NCI-H82 treated with DMSO at 0.1 percent for 48 hours (cell line): ENCODE results near the gene TBC1D8.
A peak's percentile ranks its signal among the peaks of the same experiment; 100 is the strongest.

Experiments used
- DNase-seq: peaks from one replicate; lab custom pipeline; 2025; ENCODE audit not compliant: unreplicated experiment; lab: John Stamatoyannopoulos, UW

Gene TBC1D8

DNA sequence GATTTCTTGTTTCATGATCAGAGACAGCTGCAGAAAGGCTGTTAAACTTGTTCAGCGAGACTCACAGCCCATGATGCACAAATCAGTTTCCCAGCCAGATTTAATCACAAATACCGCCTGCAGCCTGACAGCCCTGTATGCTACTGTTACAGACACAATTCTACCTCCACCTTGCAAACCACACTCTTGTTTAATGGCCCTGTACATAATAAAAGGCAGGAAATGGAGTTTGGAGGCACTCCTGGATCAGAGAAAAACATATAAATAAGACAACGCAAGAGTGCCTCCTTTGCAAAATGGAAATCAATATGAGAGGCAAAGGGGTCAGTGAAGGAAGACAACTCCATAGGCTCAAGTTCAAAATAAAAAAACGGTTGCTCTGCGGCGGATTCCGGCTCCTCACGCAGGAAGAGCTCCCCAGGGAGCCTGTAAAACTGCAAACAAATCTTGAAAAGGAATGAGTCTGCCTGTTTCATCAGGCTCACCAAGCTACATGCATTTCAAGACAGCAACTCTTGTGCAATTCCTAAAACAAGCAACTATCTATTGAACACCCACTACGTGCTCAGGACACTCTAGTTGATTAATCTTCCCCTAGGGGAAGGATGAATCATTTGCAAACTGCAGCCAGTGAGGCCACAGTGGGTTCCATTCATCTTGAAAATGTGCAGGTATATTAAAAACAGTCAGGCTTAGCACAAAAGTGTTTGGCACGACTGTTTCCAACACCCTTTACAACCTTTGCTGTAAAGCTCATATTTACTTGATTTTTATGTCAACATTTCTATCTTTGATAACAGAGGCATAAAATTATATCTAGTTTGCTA, 37.5 kb downstream of the TBC1D8 start:
- peak; percentile 50 for DNase-seq

DNA sequence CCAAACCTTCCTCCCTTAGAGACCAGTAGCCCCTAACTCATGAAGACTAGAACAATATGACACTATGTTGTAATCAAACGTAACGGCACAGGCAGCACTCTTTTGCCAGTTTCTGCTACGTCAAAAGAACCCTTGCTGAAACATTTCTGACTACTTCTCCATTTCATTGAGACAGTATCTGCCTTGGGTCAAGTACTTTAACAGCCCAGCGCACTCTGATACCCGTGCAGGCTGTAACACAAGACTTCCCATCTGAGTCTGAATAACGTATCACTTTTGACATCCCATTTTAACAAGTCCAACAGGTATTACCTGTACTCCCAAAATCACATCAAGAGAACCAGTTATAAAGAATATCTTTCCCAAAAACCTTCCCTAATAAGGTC, 38.4 kb downstream of the TBC1D8 start:
- no peak for DNase-seq

DNA sequence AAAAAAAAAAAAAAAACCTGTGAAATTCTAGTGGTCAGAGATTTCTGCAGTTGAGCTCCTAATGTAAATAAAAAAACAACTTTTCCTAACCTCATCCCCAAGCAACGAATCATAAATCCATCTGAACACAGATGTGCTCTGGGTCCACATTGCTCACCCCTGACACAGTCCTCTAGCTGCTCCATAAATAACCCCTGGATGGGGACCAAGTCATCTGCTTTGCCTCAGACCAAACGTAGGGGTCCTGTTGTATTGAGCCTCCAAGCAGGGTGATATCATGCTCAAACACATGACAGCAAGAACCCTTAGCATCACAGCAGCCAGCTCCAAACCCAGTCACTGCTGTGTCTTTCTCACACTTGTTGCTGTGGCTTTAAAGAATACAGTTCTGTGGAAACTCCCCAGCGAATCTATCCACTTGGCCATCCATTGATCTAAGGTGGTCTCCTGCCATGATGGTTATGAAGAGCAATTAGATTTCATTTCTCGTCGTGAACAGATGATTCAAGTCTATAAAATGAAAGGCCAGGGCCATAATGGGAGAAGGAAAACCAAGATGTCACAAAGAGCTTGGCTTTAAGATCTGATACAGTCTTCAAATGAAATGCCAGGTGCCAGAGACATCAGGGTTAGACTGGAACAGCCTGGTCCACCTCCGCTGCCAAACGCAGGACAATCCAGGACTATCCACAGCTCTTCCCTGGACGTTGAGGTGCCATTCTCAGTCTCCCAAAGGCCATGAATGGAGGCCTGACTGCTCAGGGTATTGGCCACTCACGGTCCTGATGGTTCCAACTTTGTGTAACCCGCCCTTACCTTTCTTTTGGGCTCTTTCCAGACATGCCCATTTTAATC, 39.0 kb downstream of the TBC1D8 start:
- DNase-seq, result no peak

DNA sequence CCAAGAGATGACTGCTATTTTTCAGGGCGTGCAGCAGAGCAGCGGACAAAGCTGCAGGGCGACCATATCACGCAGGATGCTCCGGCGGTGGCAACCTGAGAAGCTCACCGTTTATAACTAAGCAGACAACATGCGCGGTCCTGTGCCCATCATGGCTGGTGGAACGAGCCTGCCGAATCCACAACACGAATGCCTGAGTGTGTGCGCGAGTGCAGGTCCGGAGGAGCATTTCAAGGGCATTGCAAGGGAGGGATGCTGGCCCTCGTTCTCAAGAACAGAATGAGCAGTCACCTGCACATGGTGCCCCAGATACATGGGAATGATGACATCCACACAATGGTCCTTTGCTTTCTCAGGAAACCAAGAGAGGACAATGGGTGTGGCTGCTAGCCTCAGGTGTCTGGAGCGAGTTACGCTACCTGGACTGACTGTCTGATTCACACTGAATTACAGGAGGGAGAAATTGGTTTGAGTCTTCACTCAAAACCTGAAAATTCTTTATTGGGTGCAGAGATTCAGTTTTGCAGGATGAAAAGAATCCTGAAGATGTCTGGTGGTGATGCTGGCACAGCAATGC, 39.8 kb downstream of the TBC1D8 start:
- DNase-seq, result no peak

DNA sequence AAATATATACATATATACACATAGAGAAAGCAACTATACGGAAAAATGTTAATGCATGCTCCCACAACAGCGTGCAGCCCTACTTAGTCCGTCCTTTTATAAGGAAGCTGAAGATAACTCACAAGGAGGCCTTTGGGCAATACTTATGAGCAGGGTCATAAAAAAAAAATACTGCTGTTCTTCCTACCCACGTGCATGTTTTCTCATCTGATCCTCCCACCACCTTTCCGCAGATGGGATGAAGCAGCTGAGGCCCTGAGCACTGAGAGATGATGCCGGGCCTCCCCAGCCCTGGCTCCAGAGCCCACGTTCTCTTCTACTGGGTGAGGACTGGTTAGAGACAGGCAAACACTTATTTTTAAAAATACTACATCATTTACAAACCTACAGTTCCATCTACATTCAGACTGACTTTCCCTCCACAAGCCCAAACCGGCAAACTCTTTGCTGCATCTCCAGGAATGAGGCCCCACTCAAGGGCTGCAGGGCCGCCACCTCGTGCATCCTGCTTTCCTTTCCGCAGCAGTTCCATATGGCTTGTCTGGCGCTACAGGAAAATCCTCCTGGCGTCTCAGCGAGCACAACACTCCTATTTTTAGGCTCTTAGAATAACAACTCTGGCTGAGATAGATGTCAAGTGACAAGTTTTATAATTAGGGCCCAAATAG, 41.6 kb downstream of the TBC1D8 start:
- DNase-seq, result peak; percentile 61

DNA sequence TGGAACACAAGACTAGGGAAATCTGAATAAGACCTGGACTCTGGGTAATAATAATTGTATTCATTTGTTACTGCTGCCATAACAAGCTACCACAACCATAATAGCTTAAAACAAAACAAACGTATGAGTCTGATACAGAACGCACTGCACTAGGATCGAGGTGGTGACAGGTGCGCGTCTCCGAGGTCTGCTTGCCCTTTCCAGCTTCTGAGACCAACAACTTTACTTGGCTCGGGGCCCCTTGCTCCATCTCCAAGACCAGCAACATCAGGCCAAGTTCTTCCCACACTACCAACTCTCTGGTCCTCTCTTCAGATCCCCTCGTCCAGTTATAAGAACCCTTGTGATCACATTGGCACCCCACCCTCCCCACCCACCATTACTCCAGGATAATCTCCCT, 42.8 kb downstream of the TBC1D8 start:
- DNase-seq, result no peak

DNA sequence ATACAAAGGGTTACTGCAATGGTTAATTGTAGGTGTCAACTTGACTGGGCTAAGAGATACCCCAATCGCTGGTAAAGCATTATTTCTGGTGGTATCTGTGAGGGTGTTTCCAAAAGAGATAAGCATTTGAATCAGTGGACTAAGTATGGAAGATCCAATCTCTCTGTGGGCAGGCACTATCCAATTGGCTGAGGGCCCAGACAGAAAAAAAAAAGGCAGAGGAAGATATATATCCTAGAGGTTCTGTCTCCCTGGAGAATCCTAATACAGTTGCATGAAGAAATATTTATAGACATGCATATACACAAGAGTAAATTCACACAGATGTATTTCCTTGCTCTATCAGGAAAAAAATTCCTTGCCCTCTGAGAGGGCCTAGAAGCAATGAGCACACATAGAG, 43.9 kb downstream of the TBC1D8 start:
- no peak for DNase-seq

DNA sequence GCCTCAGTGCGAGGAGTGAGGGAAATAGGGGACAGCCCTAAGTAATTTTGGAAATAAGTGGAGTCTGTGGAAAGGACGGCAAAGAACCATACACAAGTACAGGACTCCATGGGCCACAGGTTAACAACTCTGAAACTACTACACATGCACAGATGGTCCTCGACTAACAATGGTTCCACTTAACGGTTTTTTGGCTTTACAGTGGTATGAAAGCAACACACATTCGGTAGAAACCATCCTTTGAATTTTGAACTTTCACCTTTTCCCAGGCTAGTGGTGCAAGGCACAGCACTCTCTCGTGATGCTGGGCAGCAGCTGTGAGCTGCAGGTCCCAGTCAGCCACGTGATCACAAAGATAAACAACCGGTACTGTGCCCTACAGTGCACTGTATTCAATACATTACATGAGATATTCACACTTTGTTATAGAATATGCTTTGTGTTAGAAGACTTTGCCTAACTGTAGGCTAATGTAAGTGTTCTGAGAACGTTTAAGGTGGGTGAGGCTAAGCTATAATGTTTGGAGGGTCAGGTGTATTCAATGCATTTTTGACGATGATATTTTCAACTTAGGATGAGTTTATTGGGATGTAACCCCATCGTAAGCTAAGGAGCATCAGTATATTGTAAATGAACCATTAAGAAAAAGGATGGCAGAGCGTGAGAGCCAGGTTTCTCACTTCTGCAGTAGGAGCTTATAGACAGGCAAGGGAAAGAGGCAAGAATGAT, 44.6 kb downstream of the TBC1D8 start:
- no peak for DNase-seq

DNA sequence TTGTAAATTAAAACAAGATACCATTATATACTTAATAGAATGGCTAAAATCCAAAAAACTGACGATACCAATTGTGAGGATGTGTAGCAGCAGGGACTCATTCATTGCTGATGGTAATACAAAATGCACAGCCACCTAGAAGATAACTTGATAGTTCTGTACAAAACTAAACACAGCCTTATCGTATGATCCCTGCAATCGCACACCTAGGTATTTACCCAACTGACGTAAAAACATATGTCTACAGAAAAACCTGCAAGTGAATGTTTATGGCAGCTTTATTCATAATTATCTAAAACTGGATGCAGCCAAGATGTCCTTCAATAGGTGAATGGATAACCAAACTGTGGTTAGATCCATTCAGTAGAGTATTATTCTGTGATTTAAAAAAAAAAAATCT, 45.5 kb downstream of the TBC1D8 start:
- DNase-seq, result no peak

DNA sequence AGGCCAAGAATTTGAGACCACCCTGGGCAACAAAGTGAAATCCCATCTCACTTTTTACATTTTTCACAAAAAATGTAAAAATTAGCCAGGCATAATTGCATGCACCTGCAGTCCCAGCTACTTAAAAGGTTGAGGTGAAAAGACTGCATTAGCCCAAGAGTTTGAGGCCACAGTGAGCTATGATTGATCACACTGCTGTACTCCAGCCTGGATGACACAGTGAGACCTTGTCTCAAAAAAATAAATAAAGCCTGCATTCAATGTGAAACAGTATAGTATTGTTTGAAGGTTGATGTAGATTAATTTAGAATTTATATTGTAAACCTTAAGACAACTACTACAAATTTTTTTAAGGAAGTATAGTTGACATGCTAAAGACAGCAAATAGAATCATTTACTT, 53.5 kb downstream of the TBC1D8 start:
- DNase-seq, result no peak

DNA sequence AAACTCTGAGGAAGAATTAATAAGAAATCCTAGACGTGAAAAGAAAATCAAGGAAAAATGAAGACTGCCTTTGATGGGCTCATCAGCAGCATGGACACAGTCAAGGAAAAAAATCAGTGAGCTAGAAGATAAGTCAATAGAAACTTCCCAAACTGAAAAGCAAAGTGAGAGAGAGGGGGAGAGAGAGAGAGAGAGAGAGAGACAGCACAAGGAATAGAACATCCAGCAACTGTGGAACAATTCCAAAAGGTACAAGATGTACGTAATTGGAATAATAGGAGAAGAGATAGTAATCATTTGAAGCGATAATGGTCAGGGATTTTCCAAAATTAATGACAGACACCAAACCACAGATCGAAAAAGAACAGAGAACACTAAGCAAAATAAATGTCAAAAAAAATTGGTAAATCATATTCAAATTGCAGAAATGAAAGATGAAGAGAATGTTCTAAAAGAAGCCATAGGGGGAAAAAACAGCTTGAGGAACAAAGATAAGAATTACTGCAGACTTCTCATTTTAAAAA, 54.5 kb downstream of the TBC1D8 start:
- no peak for DNase-seq

DNA sequence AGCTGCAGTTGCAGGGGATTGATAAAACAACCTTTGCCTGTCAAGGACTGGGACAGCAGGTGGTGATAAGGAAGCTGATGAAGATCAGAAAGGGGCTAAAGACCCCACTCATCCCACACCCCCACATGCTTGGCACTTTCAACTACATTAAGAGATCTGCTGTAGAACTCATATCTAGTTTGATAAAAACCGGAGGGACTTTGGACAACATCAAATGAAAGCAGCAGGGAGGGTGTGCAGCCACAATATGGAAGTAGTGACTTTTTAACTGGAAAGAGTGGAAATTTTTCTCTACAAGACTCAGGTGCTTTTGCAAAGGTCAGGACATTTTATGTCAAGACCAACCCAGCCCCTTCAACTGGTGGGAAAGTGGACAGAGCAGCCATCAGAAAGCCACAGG, 56.8 kb downstream of the TBC1D8 start:
- DNase-seq, result no peak

DNA sequence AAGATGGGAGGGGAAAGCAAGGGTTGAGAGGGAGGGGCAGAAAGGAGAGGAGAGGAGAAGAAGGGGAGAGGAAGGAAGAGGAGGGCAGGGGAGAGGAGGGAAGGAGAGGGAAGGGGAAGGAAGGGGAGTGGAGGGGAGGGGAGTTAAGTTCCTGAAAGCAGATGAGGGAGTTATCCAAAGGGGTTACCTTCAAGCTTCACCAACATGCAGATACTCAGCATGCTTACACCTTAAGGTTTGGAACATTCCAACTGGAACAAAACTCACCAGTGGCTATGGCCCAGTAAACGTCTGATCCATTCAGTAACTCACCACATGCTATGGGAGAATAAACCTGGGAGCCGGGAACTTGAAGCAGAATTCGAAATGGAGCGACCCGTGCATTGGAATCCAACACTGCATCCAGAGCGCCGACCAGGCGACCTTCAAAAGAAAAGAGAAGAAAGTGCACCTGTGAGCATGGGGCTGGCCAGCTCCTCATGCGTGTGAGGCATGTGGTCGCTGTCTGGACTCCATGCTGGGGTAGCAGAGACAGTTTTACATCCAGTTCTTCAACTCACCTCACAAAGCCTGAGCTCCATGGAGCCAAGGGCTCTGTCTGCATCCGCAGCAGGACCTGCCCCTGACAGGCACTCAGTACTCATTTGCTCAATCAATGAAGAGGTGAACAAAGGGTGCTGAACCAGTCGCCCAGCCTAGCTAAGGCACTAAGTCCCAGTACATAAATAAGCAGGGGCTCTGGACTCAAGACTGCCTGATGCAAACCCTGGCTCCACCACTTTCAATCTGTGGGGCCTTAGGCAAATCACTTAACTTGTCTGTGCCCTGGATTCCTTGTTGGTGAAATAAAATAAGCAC, 61.0 kb downstream of the TBC1D8 start:
- no peak for DNase-seq

DNA sequence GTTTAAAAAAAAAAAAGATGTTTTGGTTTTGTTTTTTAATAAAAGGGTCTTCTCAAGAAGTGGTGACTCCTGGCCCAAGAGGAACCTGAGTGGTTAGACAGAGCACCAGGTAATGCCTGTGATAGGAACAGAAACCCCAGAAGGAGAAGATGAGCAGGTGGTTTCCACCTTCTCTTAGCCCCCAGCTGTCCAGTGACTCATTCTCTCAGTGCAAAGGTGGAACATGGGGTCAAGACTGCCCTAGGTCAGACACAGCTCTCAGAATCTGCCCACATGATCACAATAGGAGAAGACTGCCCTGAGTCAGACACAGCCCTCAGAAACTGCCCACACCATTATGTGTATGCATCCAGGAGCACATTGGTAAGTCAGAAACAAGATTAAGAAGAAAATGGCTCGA, 61.8 kb downstream of the TBC1D8 start:
- DNase-seq, result no peak

DNA sequence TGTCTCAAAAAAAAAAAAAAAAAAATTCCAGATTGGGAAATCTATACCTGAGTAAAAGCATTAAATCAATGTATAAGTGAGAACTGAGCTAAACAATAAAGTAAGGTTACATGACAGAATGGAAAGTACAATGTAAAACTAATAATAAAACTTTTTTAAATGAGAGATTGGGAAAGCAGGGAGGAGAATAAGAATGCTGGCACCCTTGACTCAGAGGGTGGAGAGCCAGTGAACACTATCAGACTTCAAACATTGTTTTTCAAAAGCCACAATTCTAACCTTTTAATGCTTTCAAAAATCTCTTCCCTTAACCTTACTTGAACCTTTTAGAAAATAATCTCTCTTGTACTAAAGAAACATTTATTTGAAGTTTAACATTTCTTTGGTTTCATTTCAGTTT, 63.5 kb downstream of the TBC1D8 start:
- DNase-seq, result no peak

DNA sequence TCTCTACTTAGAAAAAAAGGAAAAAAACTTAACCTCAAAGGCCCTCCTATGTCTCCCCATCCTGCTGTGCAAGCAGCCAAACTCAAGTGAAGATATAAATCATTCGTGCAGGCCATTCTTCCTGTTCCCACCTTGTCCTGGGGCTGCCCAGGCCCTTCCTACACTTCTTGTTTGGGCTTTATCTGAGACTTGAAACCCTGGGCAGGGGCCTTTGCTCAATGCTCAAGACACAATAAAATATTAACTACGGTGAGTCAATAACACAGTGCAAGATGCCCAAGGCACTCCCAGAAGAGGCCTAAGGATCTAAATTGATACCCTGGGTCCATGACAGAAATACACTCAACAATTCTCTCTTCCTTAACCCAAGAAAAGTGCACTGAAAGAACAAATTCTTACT, 67.6 kb downstream of the TBC1D8 start:
- no peak for DNase-seq

DNA sequence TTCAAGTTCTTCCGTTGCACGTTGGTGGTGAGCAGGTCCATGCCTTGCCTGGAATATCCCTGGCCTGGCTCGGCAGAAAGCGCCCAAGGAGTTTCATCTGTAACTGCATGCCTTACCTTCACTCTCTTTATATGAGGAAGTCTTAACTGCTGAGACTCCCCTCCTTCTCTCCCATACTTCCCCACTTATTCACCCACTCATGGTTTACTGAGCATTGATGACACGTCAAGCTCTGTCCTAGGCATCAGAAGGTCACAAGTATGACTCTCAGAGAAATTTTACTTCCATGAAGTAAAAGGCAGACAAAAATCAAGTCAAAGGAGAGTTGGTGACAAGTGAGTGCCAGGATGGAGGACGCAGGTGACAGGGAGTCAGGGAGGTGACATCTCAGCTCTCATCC, 68.2 kb downstream of the TBC1D8 start:
- DNase-seq, result no peak

DNA sequence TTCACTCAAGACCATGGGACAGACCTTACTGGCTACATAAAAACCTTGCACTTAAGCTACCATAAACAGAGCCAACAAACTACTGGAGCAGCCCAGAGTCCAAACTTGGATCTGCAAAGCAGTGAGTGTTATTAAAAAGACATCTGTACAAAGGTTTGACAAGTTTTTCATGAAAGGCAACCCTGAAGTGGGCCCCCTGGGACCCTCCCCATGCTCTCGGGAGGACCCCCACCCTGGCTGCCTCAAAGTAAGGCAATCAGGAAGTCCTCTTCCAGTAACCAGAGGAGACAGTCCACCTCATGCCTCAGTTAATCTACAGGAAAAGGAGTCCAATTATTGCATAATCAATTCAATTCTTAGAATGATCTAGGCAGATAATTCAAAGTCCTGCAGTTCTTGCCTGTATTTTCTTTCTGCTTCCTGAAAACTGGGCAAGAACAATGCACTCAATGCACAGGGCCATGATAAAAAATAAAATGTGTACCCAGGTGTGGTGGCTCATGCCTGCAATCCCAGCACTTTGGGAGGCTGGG, 69.7 kb downstream of the TBC1D8 start:
- no peak for DNase-seq
